IMR-90 (cell line): ENCODE results near the gene YPEL2. TPM values are rescaled to one million over a fixed set of nuclear protein-coding genes. Genes with fewer than 3 reads are reported as not detected.

Source experiments
- ATAC-seq: fragments of 200-7000 bp; cut with Tn5 transposase; 2 replicates; pipeline ENCODE4 v1.9.1; 2020; ENCODE audit warnings: low read depth, mild to moderate bottlenecking, moderate library complexity
- BruUV-seq: library from RNA; stranded (reverse); fragments of 400-500 nt; replicated peaks from 2 replicates; lab custom pipeline; 2021; lab: Mats Ljungman, UMichigan
- CTCF ChIA-PET: fragments of 300-600 bp; formaldehyde crosslinking; extraction: SDS; loops from one replicate; lab custom pipeline; 2021; ENCODE audit warnings: antibody characterized with exemption; lab: Yijun Ruan, JAX
- POLR2A ChIA-PET: fragments of 300-600 bp; sonication (Branson Sonifier 250); formaldehyde crosslinking; loops from one replicate; lab custom pipeline; 2022; ENCODE audit warnings: antibody characterized with exemption; ENCODE audit not compliant: unreplicated experiment; lab: Charles Lee
- DNase-seq: peaks from one replicate; pipeline ENCODE4 v3.0.0; 2013
- H2AFZ ChIP-seq: replicated peaks from 2 replicates; pipeline ENCODE3; 2013; ENCODE audit warnings: low read length, mild to moderate bottlenecking; ENCODE audit not compliant: poor library complexity
- H2AK5ac ChIP-seq: 2 replicates; pipeline ENCODE4 v1.6.1; 2013; ENCODE audit warnings: low read depth, low read length, inconsistent platforms
- H2AK9ac ChIP-seq: replicated peaks from 2 replicates; pipeline ENCODE3; 2013; ENCODE audit warnings: mild to moderate bottlenecking, low read depth, low read length, moderate library complexity; ENCODE audit not compliant: poor library complexity
- H2BK120ac ChIP-seq: 2 replicates; pipeline ENCODE4 v1.6.1; 2013; ENCODE audit warnings: low read depth, low read length, inconsistent platforms
- H2BK15ac ChIP-seq: 3 replicates; pipeline ENCODE4 v1.6.1; 2013; ENCODE audit warnings: low read depth, low read length, inconsistent platforms
- H2BK20ac ChIP-seq: 2 replicates; pipeline ENCODE4 v1.6.1; 2013; ENCODE audit warnings: low read depth, mild to moderate bottlenecking, inconsistent platforms, low read length, moderate library complexity
- H2BK5ac ChIP-seq: 2 replicates; pipeline ENCODE4 v1.6.1; 2013; ENCODE audit warnings: mild to moderate bottlenecking, low read depth, low read length, inconsistent platforms; ENCODE audit not compliant: poor library complexity, severe bottlenecking
- H3K14ac ChIP-seq: replicated peaks from 2 replicates; pipeline ENCODE4 v1.6.1; 2013; ENCODE audit warnings: low read depth, low read length, inconsistent platforms
- H3K18ac ChIP-seq: 2 replicates; pipeline ENCODE4 v1.6.1; 2013; ENCODE audit warnings: low read depth, low read length, control low read depth
- H3K23ac ChIP-seq: 2 replicates; pipeline ENCODE4 v1.6.1; 2013; ENCODE audit warnings: low read depth, low read length, inconsistent platforms
- H3K27ac ChIP-seq: 2 replicates; pipeline ENCODE4 v1.5.1; 2013; ENCODE audit warnings: mild to moderate bottlenecking, control low read depth, low read length; ENCODE audit not compliant: insufficient read depth
- H3K27me3 ChIP-seq: 2 replicates; pipeline ENCODE4 v1.6.1; 2013; ENCODE audit warnings: low read length; ENCODE audit not compliant: control insufficient read depth, insufficient read depth
- H3K36me3 ChIP-seq: 2 replicates; pipeline ENCODE4 v1.6.1; 2013; ENCODE audit warnings: low read length, mixed read lengths; ENCODE audit not compliant: control insufficient read depth, insufficient read depth
- H3K4ac ChIP-seq: 2 replicates; pipeline ENCODE4 v1.6.1; 2013; ENCODE audit warnings: low read depth, low read length, inconsistent platforms
- H3K4me1 ChIP-seq: 2 replicates; pipeline ENCODE4 v1.6.1; 2013; ENCODE audit warnings: low read length, mixed read lengths; ENCODE audit not compliant: control insufficient read depth, insufficient read depth
- H3K4me2 ChIP-seq: 2 replicates; pipeline ENCODE4 v1.6.1; 2013; ENCODE audit warnings: low read depth, mild to moderate bottlenecking, control low read depth, low read length, moderate library complexity
- H3K4me3 ChIP-seq: 2 replicates; pipeline ENCODE4 v1.5.1; 2013; ENCODE audit warnings: low read depth, mild to moderate bottlenecking, control low read depth, low read length, moderate library complexity; ENCODE audit not compliant: insufficient read depth
- H3K56ac ChIP-seq: 2 replicates; pipeline ENCODE4 v1.6.1; 2013; ENCODE audit warnings: low read length, inconsistent platforms; ENCODE audit not compliant: insufficient read depth; ENCODE audit errors: extremely low read depth
- H3K79me1 ChIP-seq, 2 experiments: 2 replicates each; pipeline ENCODE4 v1.6.1; 2013; ENCODE audit warnings: low read length in 2 of 2, inconsistent platforms in 1 of 2, low read depth in 1 of 2
- H3K9ac ChIP-seq: 2 replicates; pipeline ENCODE4 v1.6.1; 2013; ENCODE audit warnings: low read depth, low read length, control low read depth
- H3K9me1 ChIP-seq: 2 replicates; pipeline ENCODE4 v1.6.1; 2013; ENCODE audit warnings: low read length, inconsistent platforms; ENCODE audit not compliant: insufficient read depth
- H3K9me3 ChIP-seq: 2 replicates; pipeline ENCODE4 v1.6.1; 2013; ENCODE audit warnings: low read length; ENCODE audit not compliant: control insufficient read depth, insufficient read depth
- H4K20me1 ChIP-seq: 2 replicates; pipeline ENCODE4 v1.6.1; 2013; ENCODE audit warnings: low read length, inconsistent platforms; ENCODE audit not compliant: insufficient read depth
- H4K5ac ChIP-seq: 2 replicates; pipeline ENCODE4 v1.6.1; 2013; ENCODE audit warnings: mild to moderate bottlenecking, low read depth, low read length, control low read depth
- H4K8ac ChIP-seq, 2 experiments: 2 replicates each; pipeline ENCODE4 v1.6.1; 2013; ENCODE audit warnings: low read depth in 2 of 2, low read length in 2 of 2, control low read depth in 1 of 2, inconsistent platforms in 1 of 2
- H4K91ac ChIP-seq: 2 replicates; pipeline ENCODE4 v1.6.1; 2013; ENCODE audit warnings: low read depth, low read length, inconsistent platforms; ENCODE audit not compliant: insufficient read depth
- CEBPB ChIP-seq: IDR thresholded peaks from 2 replicates; pipeline ENCODE4 v1.6.1; 2012; ENCODE audit warnings: low read depth, low read length, improper control_type of control experiment
- MXI1 ChIP-seq: IDR thresholded peaks from 2 replicates; pipeline ENCODE4 v1.6.1; 2012; ENCODE audit warnings: low read depth, mild to moderate bottlenecking, low read length, moderate library complexity, borderline replicate concordance
- RAD21 ChIP-seq: IDR thresholded peaks from 2 replicates; pipeline ENCODE4 v1.6.1; 2012; ENCODE audit warnings: low read length, improper control_type of control experiment
- WGBS, 2 experiments: methylation state at CpG; one replicate each; pipeline versions ENCODE4 v1.1.5 to v1.1.7; 2013; ENCODE audit warnings: missing lambda C conversion rate in 2 of 2; ENCODE audit not compliant: insufficient read length in 1 of 2; ENCODE audit errors: extremely low coverage in 2 of 2; 5-methylcytosine and 5-hydroxymethylcytosine counted together
- dilution Hi-C: fragments of 300-500 bp; cut with HindIII; formaldehyde crosslinking; loops from one replicate; pipeline ENCODE4 v1.14.3; 2018; ENCODE audit warnings: low sequenced_read_pairs; ENCODE audit not compliant: unreplicated experiment
- in situ Hi-C: fragments of 300-500 bp; cut with MboI; formaldehyde crosslinking; loops from 3 replicates; pipeline ENCODE4 v1.14.3; 2019; ENCODE audit warnings: low sequenced_read_pairs, inconsistent platforms, mixed read lengths
- intact Hi-C: fragments of 100-400 bp; cut with micrococcal nuclease; formaldehyde crosslinking; loops from 2 replicates; pipeline ENCODE4 v1.10.0; 2022
- polyA plus RNA-seq, 3 experiments: library from polyadenylated mRNA; depleted of rRNA; stranded (reverse); fragments of >200 nt; gene quantifications; 2 replicates each; pipeline ENCODE4 v1.2.3, GENCODE V29; 2012; ENCODE audit warnings: low replicate concordance in 1 of 3
- total RNA-seq: library from RNA; depleted of rRNA; stranded (reverse); fragments of >200 nt; gene quantifications from 2 replicates; pipeline ENCODE4 v1.2.3, GENCODE V29; 2012
- TF ChIP-seq, protein P1 (sequence below): conservative IDR thresholded peaks from 2 replicates; pipeline ENCODE4 v1.5.1; 2012; ENCODE audit warnings: mild to moderate bottlenecking, low read depth, low read length, improper control_type of control experiment

Gene YPEL2
- total and polyA plus RNA-seq, 2 of the 4 experiments (the other 2 are of a cell fraction), result 2.3 to 3.4 TPM

DNA sequence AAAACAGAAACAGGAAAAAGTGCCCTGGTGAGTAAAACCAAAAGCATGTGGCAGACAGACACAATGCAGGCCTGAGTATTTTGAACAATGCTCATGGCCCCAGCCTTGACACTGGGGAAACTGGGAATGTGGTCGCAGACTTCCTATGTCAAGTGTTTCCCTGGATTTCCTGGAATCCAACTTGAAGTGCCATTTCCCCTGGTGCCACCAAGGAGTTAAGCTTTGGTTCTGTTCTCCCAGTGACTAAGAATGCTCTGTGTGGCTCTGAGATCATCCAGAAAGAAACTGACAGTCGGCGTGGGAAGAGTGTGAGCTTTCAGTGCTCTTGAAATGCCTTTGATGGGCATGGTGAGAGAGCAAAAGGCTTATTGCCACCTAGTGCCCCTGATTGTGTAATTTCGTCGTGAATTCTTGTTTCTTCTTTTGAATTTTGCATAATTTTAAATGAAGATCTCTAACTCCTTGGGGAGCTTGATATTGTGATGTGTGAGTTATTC lies 96.0 kb downstream of the YPEL2 start:
- Histone ChIP-seq H3K9ac (no peak overlapping the region), H3K36me3 (no peaks in the 10 kb centered on the region), H2AK9ac (peak overlapping the region; percentile 44), H3K27ac (peak overlapping the region; percentile 1), H3K4ac (peak overlapping the region; percentile 86), H3K27me3 (no peaks in the 10 kb centered on the region; the same call in 1 of the 2 replicates), H3K18ac (peak overlapping the region; percentile 30; the same call in 1 of the 2 replicates), H3K4me3 (no peak overlapping the region), H3K56ac (peak overlapping the region; percentile 18; the same call in 1 of the 2 replicates), H3K9me1 (peaks cover 4% of the 10 kb centered on the region; the same call in 1 of the 2 replicates), H2BK20ac (peak overlapping the region; percentile 91), H3K9me3 (peaks cover 2% of the 10 kb centered on the region; the same call in 1 of the 2 replicates), H4K8ac (peak overlapping the region; percentile 10 to 80), H2AFZ (peak overlapping the region; percentile 87), H2BK5ac (peak overlapping the region; percentile 46), H2BK120ac (peak overlapping the region; percentile 89), H4K5ac (peak overlapping the region; percentile 40; the same call in 1 of the 2 replicates), H2BK15ac (peak overlapping the region; percentile 41; the same call in 1 of the 3 replicates), H4K91ac (peak overlapping the region; percentile 75), H3K4me2 (peak overlapping the region; percentile 50; the same call in 1 of the 2 replicates), H4K20me1 (no peaks in the 10 kb centered on the region), H3K14ac (peak overlapping the region; percentile 77), H2AK5ac (0 out of 2 replicates have a peak overlapping the region, but pooled peaks have one; percentile 13), H3K79me1 (no peaks in the 10 kb centered on the region), H3K4me1 (peaks cover 11% of the 10 kb centered on the region), H3K23ac (peak overlapping the region; percentile 77; the same call in 1 of the 2 replicates)
- intact Hi-C loops, result no loop called here
- dilution Hi-C loops, result no loop called here
- BruUV-seq, result no TSS peak
- in situ Hi-C loops, result no loop called here
- ChIA-PET CTCF (interaction anchor here (0.6 to 1.1 kb wide), 3 partner anchors 39 to 196 kb away, joined by 3 to 6 read pairs (median 5); no protein-coding TSS in a partner anchor), POLR2A (interaction anchor here (0.6 kb wide), 1 partner anchor 11 kb away, joined by 6 read pairs; no protein-coding TSS in a partner anchor)
- WGBS, 2 experiments, result 56% methylated on average over 1 of the region's 5 CpGs; no CpG with 5 or more reads in 1 of the 2 experiments
- ATAC-seq (peak; percentile 64), DNase-seq (peak; percentile 45)
- TF ChIP-seq, protein P1, sequence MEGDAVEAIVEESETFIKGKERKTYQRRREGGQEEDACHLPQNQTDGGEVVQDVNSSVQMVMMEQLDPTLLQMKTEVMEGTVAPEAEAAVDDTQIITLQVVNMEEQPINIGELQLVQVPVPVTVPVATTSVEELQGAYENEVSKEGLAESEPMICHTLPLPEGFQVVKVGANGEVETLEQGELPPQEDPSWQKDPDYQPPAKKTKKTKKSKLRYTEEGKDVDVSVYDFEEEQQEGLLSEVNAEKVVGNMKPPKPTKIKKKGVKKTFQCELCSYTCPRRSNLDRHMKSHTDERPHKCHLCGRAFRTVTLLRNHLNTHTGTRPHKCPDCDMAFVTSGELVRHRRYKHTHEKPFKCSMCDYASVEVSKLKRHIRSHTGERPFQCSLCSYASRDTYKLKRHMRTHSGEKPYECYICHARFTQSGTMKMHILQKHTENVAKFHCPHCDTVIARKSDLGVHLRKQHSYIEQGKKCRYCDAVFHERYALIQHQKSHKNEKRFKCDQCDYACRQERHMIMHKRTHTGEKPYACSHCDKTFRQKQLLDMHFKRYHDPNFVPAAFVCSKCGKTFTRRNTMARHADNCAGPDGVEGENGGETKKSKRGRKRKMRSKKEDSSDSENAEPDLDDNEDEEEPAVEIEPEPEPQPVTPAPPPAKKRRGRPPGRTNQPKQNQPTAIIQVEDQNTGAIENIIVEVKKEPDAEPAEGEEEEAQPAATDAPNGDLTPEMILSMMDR, result no peak
- TF ChIP-seq RAD21, result no peak
- TF ChIP-seq CEBPB, result peak; percentile 49; the same call in 1 of the 2 replicates
- no peak for TF ChIP-seq MXI1
